HG02943 (cell line): Measurements from ENCODE around the gene CRAT.

Experiments used
- ATAC-seq: cut with Tn5 transposase; IDR thresholded peaks from one replicate; pipeline ENCODE4 v1.9.1; 2021; ENCODE audit warnings: mild to moderate bottlenecking, low read depth, moderate library complexity; ENCODE audit not compliant: unreplicated experiment

Gene CRAT

GRCh38 chr9:129094387-129095169 lies 16.0 kb downstream of the CRAT start:
- ATAC-seq, result no peak

- ATAC-seq, result no peak
Measured at GRCh38 chr9:129093602-129094386, 16.8 kb downstream of the CRAT start.

- ATAC-seq, result no peak
Measured at GRCh38 chr9:129089246-129089645, 21.3 kb downstream of the CRAT start.

- no peak for ATAC-seq
Measured at GRCh38 chr9:129084087-129084486, 26.5 kb downstream of the CRAT start.

- no peak for ATAC-seq
Measured at GRCh38 chr9:129081388-129081904, 29.1 kb downstream of the CRAT start.

GRCh38 chr9:129080601-129081387 lies 29.8 kb downstream of the CRAT start, which contains the start of gene DOLPP1:
TSS of gene DOLPP1 (plus strand) at chr9:129081111. CDS start at chr9:129081132, 21 bp downstream.
- peak; percentile 90 for ATAC-seq

DNA sequence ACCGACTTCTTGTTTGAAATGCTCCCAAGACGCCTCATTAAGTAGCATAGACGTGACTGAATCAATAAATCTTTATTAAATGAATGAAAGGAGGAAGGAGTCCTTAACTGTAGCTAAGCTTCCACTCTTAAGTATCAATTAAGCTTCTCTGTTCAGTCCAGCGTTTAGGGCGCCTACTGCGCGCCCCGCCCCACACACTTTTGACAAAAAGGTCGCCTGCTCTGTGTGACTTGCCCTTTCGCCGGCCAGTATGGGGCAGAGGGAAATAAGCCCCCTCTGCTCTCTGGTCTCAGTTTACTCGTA lies 30.3 kb downstream of the CRAT start:
- ATAC-seq, result no peak

- no peak for ATAC-seq
Measured at GRCh38 chr9:129079829-129080228, 30.8 kb downstream of the CRAT start.

DNA sequence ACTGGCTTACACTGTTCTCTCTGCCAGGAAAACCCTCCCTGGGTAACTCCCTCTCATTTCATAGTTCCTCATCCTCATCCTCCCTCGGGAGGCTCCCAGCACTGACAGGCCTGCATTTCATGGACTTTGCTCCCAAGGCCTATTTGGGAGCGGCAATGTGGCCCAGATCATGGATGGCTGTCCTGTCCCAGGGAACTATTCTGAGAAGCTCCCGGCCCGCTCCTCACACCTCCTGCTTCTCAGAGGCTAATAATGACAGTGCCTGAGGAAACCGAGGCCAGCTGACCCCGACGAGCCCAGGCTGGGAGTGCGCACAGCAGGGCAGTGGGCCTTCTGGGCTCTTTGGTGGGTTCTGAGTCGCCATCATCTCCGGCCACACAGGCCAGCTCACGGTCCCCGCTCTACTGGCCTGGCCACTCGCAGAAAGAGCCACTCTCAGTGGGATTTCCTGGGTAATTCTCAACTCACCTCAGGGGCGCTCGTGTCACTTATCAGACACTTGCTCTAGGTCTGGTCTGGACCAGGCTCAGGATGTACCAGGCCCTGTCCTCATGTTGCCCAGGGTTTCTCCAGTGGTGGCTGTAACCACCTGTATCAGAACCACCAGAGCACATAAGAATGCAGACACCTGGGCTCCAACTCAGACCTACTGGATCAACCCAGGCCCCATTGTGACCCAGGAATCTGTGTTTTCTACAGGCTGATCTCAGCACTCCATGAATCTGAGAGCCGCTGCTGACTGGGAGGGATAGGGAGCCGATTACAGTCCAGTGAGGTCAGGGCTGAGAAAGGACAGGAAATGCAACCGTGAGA lies 31.7 kb downstream of the CRAT start:
- no peak for ATAC-seq

GRCh38 chr9:129077236-129077635 lies 33.4 kb downstream of the CRAT start:
- no peak for ATAC-seq

- ATAC-seq, result no peak
Measured at GRCh38 chr9:129076640-129077037, 34.0 kb downstream of the CRAT start.

GRCh38 chr9:129075996-129076639 lies 34.5 kb downstream of the CRAT start:
- no peak for ATAC-seq

DNA sequence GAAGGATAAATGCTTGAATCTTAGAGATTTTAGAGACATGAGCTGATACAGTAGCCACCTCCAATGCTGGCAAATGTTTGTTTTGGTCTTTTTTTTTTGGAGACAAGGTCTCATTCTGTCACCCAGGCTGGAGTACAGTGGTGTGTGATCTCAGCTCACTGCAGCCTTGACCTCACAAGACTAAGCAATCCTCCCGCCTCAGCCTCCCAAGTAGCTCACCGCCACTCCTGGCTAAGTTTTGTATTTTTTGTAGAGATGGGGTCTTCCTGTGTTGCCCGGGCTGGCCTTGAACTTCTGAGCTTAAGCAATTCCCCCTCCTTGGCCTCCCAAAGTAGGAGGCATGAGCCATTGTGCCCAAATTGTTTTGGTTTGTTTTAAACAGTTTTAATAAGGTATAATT lies 36.5 kb downstream of the CRAT start:
- no peak for ATAC-seq

DNA sequence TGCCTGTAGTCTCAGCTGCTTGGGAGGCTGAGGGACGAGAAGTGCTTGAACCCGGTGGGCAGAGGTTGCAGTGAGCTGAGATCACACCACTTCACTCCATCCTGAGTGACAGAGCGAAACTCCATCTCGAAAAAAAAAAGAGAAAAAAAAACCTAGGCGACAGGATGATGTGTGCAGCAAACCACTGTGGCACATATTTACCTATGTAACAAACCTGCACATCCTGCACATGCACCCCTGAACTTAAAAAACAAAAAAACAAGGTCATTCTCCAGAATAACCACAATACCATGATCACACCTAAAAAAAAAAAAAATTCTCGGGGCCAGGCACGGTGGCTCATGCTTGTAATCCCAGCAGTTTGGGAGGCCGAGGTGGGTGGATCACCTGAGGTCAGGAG lies 37.2 kb downstream of the CRAT start:
- ATAC-seq, result no peak

DNA sequence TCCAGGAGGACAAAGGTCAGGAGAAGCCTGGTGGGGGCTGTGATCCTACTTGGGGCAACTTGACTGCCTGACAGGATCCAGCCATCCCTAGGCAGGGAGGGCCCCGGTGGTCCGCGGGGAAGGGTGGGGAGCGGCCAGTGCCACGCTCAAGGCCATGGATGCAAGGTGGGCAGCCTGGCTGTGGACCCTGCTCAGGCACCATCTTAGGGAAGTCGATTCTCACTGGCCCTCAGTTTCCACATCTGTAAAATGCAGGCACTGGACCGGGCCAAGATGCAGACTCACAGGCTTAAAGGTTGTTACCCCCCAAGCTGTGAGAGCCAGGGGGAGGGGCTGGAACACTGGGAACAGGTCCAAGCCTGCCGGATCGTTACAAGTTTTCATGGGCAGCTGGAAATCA lies 38.4 kb downstream of the CRAT start:
- ATAC-seq, result no peak

DNA sequence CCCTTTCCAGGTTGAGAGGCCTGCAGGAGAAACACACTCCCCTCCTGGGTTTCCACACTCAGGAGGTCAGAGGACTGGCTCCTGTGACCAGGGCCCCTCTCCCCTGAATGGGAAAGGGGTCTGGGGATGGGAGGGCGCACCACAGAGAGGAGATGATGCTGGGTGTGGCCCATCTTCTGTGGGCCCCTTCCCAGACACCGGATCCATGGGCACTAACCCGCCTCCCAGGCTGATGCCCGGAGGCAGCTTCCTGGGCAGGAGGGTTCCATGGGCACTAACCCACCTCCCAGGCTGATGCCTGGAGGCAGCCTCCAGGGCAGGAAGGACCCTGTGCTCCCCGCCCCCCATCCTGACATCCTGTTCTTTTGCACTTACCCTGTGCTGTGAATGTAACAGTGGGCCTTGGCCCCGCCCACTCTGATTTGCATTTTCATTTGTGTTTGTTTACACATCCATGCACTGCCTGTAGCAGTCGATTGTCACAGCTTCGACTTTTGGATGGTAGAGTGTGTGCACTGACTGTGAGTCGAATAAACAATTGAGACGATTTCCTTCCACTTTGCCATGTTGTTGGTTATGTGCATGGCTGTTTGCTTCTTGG lies 39.0 kb downstream of the CRAT start:
- ATAC-seq, result no peak

- no peak for ATAC-seq
Measured at GRCh38 chr9:129070696-129071525, 39.7 kb downstream of the CRAT start.

DNA sequence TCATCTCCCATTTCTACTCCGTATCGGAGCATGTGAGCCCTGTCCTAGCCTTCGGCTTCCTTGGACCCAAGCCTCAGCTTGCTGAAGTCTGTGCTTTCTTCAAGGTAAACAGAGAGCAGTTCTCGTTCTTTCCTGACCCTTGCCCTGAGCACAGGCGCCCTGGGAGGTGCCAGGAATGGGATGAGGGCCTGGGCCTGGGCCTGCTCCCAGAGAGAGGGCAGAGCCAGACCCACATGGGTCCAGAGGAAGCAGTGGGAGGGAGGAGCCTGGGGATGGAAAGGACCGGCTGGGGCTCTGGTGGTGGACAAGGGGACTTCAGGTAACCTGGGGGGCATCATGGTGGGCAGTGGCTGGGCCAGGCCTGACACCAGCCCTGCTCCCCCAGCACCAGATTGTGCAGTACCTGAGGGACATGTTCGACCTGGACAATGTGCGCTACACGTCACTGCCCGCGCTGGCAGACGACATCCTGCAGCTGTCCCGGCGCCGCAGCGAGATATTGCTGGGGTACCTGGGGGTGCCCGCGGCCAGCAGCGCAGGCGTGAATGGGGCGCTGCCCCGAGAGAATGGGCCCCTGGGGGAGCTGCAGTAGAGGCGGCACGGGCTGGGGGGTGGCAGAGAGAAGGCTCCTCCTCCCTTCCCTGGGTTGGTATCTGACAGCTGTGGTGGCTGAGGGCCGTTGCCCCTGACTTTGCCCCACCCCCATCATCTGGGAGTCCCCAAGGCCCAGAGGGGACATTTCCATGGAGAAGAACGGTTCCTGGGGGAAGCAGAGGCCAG lies 40.5 kb downstream of the CRAT start:
- no peak for ATAC-seq
